ENCODE data around the gene KRTAP10-2.
"Not testable (repeated sequence)": the region's sequence is repeated elsewhere in the genome, so short reads cannot be mapped to it uniquely, and the experiment has no call there.

KRTAP10-2 gene

GRCh38 chr21:44566403-44566802 is 15.1 kb upstream of the KRTAP10-2 start:
- no peak for DNase-seq

GRCh38 chr21:44564886-44565598 is 13.7 kb upstream of the KRTAP10-2 start:
- DNase-seq: no peak

- DNase-seq: no peak
Measured at GRCh38 chr21:44564099-44564498, 12.8 kb upstream of the KRTAP10-2 start.

DNA sequence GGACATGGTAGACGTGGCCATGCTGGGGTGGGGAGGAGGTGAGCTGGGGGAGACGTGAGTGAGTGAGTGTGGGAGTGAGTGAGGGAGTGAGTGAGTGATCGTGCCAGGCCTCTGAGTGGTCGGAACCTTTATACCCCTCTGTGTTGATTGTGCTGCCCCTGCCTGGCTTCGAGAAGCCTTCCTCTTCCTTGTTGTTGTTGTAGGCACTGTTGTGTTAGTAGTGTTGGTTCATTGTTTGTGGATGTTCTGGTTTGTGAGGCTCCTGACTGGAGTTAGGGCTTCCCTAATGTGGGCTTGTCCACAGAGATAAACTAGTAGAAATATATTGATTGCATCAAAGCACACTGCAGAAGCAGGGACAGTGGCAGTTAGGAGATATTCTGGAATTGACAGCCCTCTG is 7.4 kb upstream of the KRTAP10-2 start, which contains the start of gene KRTAP10-3:
Gene KRTAP10-3, minus strand, starts transcription at position 101 of the 400 bp plus-strand sequence. Its CDS starts 80 bp downstream, at position 21.
- no peak for DNase-seq

GRCh38 chr21:44558329-44558675 is 7.0 kb upstream of the KRTAP10-2 start:
- not testable (repeated sequence) for DNase-seq

- no peak for DNase-seq
Measured at GRCh38 chr21:44557491-44558328, 6.4 kb upstream of the KRTAP10-2 start.

GRCh38 chr21:44556879-44557278 is 5.6 kb upstream of the KRTAP10-2 start:
- DNase-seq: no peak

DNA sequence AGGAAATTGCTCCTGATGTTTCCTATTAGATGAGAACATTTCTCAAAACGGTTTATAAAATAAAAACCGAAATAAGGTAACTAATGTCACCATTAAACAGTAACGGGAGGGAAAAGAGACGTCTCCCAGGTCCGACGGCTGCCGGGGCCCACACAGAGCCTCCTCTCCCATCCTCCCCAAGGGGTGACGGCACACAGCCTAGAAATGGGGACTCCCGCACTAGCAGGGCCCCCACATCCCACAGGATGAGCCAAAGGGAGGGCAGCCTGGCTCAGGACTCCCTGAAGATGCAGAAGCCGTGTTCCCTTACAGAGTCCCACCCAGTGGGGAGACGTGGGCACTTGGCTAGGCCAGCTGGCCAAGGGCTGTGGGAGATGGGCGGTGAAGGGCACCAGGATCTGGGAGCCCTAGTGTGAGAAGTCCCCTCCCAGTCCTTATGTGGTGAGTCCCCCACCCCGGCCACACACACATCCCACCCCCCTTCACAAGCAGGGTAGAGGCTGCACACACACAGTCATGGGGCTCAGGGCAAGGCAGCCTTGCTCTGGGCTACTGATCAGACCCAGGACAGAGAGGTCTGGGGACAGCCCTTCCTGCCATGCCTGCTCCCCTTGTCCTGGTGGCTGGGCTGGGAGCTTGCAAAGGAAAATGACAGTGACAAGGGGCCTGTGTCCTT is 4.0 kb upstream of the KRTAP10-2 start:
- no peak for DNase-seq

GRCh38 chr21:44552681-44553080 is 1.4 kb upstream of the KRTAP10-2 start:
- DNase-seq: no peak

- no peak for DNase-seq
Measured at GRCh38 chr21:44552136-44552535, 831 bp upstream of the KRTAP10-2 start.

DNA sequence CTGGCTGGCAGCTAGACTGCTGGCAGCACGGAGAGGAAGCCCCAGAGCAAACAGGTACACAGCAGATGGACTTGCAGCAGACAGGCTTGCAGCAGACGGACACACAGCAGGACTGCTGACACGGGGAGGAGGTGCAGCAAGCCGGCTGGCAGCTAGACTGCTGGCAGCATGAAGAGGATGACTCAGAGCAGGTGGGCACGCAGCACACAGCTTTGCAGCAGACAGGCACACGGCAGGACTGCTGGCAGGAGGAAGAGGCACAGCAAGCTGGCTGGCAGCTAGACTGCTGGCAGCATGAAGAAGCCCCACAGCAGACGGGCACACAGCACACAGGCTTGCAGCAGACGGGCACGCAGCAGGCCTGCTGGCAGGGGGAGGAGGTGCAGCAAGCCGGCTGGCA is 498 bp downstream of the KRTAP10-2 start:
- DNase-seq: peak; percentile 56

DNA sequence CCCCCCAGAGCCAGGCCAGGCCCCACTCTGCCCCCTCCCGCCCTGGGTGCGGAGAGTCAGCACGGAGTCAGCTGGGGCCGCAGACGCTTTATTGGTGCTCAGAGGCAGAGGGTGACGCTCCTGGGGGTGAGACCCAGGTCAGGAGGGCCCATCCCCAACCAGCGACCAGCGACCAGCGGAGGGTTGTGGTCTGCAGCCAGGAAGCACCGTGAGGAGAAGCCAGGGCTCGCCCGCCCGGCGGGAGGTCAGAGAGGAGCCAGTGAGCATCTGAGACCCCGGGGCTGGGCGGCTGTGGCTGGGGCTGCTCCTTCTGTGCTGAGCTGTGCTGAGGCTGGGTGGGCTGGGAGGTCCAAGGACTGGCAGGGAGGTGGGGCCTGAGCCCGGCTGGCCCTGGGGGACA is 1.0 kb downstream of the KRTAP10-2 start:
- peak; percentile 56 for DNase-seq

- DNase-seq: no peak
Measured at GRCh38 chr21:44549525-44550211, 1.6 kb downstream of the KRTAP10-2 start.

- DNase-seq: no peak
Measured at GRCh38 chr21:44548922-44549321, 2.4 kb downstream of the KRTAP10-2 start.

- DNase-seq: no peak
Measured at GRCh38 chr21:44548381-44548780, 2.9 kb downstream of the KRTAP10-2 start.

- DNase-seq: peak; percentile 68
Measured at GRCh38 chr21:44547656-44548331, 3.5 kb downstream of the KRTAP10-2 start.

DNA sequence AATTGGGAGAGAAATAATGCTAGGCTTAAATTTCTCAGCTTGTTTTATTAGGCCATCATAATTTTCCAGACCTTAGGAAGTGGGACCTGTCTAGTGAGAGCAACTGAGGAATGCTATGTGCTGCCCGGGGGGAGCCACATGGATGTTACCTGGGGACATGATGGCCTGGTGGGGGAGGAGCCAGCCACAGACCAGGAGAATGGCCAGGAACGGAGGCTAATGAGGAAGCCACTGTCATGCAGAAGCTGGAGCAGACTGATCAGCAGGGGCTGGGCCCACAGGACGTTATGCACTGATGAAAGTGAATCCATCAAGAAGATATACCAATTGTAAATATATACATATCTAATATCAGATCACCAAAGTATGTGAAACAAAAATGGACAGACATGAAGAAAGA is 6.7 kb downstream of the KRTAP10-2 start:
- DNase-seq: no peak

- no peak for DNase-seq
Measured at GRCh38 chr21:44542716-44543115, 8.6 kb downstream of the KRTAP10-2 start.

GRCh38 chr21:44540741-44541288 is 10.5 kb downstream of the KRTAP10-2 start:
- no peak for DNase-seq

DNA sequence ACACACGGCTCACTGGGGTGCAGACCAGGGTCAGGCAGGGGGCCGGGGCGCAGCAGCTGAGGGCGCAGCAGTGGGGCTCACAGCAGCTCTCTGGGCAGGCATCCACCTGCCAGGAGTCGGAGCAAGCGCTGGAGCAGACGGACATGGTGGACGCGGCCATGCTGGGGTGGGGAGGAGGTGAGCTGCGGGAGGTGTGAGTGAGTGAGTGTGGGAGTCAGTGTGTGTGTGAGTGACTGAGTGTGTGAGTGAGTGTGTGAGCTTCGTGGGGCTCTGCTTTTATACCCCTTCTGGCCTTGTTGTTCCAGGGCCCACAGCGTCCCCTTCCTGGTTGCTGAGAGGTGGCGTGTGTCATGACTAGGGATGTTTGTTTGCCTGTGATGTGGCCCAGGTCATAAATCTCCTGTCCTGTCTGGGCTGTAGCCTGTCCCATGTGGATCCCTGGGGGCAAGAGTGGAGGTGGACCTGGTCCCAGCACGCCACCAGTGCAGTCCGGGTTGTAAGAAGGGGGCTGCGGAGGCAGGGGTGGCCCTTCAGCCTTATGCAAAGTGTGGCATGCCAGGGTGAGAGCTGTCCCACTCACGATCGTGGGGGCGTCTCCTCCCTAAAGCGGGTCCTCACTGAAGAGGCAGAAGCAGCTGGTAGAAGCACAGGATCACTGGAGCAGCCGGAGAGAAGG is 11.2 kb downstream of the KRTAP10-2 start, which contains the start of gene KRTAP10-1:
Gene KRTAP10-1, minus strand, starts transcription at position 205 of the 676 bp plus-strand sequence. Its CDS starts 45 bp downstream, at position 160.
- DNase-seq: peak; percentile 55

DNA sequence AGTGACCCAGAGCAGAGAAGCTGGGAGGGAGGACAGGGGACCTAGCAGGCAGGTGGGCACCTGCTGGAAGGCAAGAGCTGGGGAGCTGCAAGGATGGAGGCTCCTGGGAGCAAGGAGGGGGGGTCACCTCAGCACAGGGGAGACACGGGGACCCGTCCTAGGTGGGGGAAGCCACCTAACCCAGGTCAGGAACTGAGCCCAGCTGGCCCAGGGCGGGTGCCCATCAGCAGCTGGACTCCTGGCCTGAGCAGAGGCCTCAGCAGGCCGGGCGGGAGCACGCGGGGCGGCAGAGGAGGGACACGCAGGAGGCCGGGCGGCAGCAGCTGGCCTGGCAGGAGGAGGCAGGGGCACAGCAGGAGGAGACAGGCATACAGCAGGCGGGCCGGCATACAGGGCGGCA is 12.3 kb downstream of the KRTAP10-2 start:
- DNase-seq: no peak

Measured in activated effector memory CD4-positive, alpha-beta T cell treated with anti-CD3 and anti-CD28 coated beads, Interleukin-2, amount 50 U/mL, for 16 hours (primary cell).